Right renal cortex interstitium (tissue), 3 donors: ENCODE measurements around the gene RBM41. TPM values are rescaled to one million over a fixed set of nuclear protein-coding genes. Genes with fewer than 3 reads are reported as not detected.

Experiments
- DNase-seq, 3 donors: peaks; one replicate each; pipeline ENCODE4 v3.0.0-alpha.2; 2013; ENCODE audit warnings: low read depth in 3 of 3, low spot score in 2 of 3
- polyA plus RNA-seq, 3 donors: library from polyadenylated mRNA; unstranded; fragments of 120-200 nt; gene quantifications; one replicate each; pipeline ENCODE4 v1.2.1, GENCODE V29; 2013; ENCODE audit not compliant: insufficient read length in 3 of 3

The RBM41 gene
- polyA plus RNA-seq, 3 donors, result 21.1 to 23.4 (median 21.2) TPM

GRCh38 chrX:107047622-107048021 lies 71.0 kb downstream of the RBM41 start:
- DNase-seq, result no peak

- no peak for DNase-seq
These were observed 88.9 kb downstream of the RBM41 start for GRCh38 chrX:107029752-107030151.

DNA sequence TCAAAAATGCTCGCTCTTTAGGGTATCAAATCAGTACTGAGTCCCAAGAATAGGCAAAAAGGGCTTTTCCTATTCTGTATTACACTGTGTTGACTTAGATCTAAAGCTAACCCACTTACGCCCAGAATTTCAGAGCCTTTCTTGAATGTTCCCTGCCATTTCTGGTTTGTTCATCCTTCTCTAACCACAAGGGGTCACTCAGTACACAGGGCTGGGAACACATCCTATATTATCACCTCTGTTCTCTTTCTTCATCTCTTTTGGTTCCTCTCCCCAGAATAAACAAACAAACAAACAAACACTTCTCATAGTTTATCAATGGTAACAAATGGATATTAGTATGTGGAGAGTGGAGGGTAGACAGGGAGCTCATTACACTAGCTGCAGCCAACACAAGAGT lies 93.1 kb downstream of the RBM41 start:
- peak in 2 of 3 donors; percentile 5 to 6 for DNase-seq

DNA sequence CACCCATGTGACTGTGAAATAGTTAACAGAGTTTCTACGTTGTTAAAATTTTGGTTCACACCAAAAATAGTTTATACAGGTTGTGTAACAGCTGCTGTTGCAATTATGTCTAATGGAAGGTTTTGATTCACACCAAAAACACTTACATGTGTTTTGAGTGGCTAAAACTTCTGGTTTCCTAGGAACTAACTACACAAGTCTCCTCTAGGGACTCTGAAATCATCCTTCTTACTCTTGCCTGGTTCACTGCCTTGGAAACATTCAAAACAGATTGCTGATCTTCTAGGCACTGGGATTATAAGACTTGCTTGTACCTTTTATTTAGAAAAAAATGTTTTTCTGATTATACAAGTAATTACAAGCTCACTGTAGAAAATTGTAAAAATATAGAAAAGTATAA lies 103.7 kb downstream of the RBM41 start:
- no peak for DNase-seq

Other genes with a start within 250 kb of the RBM41 start
- 1 to 10 TPM; 2.6 to 3.5 (median 3.0) TPM for gene RIPPLY1, start 215.5 kb downstream of the RBM41 start, polyA plus RNA-seq
- 10 to 100 TPM; 56.8 to 77.4 (median 58.8) TPM for gene CLDN2, start 198.4 kb downstream of the RBM41 start, polyA plus RNA-seq
- 10 to 100 TPM; 21.1 to 23.8 (median 21.2) TPM for gene MORC4, start 118.6 kb downstream of the RBM41 start, polyA plus RNA-seq
- gene NUP62CL, start 87.6 kb upstream of the RBM41 start, polyA plus RNA-seq, result 10 to 100 TPM; 10.7 to 15.0 (median 13.5) TPM
- gene DNAAF6, start 87.8 kb upstream of the RBM41 start, polyA plus RNA-seq, result under 1 TPM; 0.10 to 0.15 (median 0.10) TPM